KMS-11 (cell line): ENCODE data around the gene LRRC63.
"Not testable (repeated sequence)": the region's sequence is repeated elsewhere in the genome, so short reads cannot be mapped to it uniquely, and the experiment has no call there.

Source experiments
- H2AFZ ChIP-seq: fragments of 200-600 bp; sonication (generic); 2 replicates; pipeline ENCODE4 v1.6.1; 2016; ENCODE audit warnings: antibody characterized with exemption, mixed run types, low read depth
- H3K27ac ChIP-seq: fragments of 200-600 bp; sonication (generic); 2 replicates; pipeline ENCODE4 v1.6.1; 2016; ENCODE audit warnings: mild to moderate bottlenecking, mixed run types
- H3K27me3 ChIP-seq: fragments of 200-600 bp; sonication (generic); 2 replicates; pipeline ENCODE4 v1.6.1; 2017; ENCODE audit warnings: mild to moderate bottlenecking, low read depth, mixed run types, moderate library complexity; ENCODE audit not compliant: insufficient read depth
- H3K36me3 ChIP-seq: fragments of 200-600 bp; sonication (generic); 2 replicates; pipeline ENCODE4 v1.6.1; 2017; ENCODE audit warnings: mild to moderate bottlenecking, mixed run types; ENCODE audit not compliant: insufficient read depth
- H3K4me1 ChIP-seq: fragments of 200-600 bp; sonication (generic); 2 replicates; pipeline ENCODE4 v1.6.1; 2016; ENCODE audit warnings: mild to moderate bottlenecking, low read depth, mixed run types; ENCODE audit not compliant: poor library complexity, severe bottlenecking
- H3K4me2 ChIP-seq: fragments of 200-600 bp; sonication (generic); 2 replicates; pipeline ENCODE4 v1.7.0; 2016; ENCODE audit warnings: mild to moderate bottlenecking, mixed run types
- H3K4me3 ChIP-seq: fragments of 200-600 bp; sonication (generic); IDR thresholded peaks from 2 replicates; pipeline ENCODE4 v1.6.1; 2017; ENCODE audit warnings: low read depth, low read length, mixed read lengths; ENCODE audit not compliant: insufficient read depth
- H3K79me2 ChIP-seq: fragments of 200-600 bp; sonication (generic); 2 replicates; pipeline ENCODE4 v1.6.1; 2016; ENCODE audit warnings: low read depth, mixed run types; ENCODE audit not compliant: insufficient read depth
- H3K9ac ChIP-seq: fragments of 200-600 bp; sonication (generic); 2 replicates; pipeline ENCODE4 v1.6.1; 2016; ENCODE audit warnings: mild to moderate bottlenecking, mixed run types
- H4K20me1 ChIP-seq: fragments of 200-600 bp; sonication (generic); 2 replicates; pipeline ENCODE4 v1.6.1; 2016; ENCODE audit warnings: mild to moderate bottlenecking, mixed run types; ENCODE audit not compliant: insufficient read depth
- CTCF ChIP-seq: fragments of 200-600 bp; sonication (generic); conservative IDR thresholded peaks from 2 replicates; pipeline ENCODE4 v1.6.1; 2017; ENCODE audit warnings: low read depth, mild to moderate bottlenecking, antibody characterized with exemption, low read length, moderate library complexity, mixed read lengths

The LRRC63 gene

GRCh38 chr13:46211483-46212351 is at the start of gene LRRC63:
Gene LRRC63, plus strand, starts transcription at chr13:46211928. Its CDS starts 1,107 bp downstream, at chr13:46213035.
- Histone ChIP-seq H3K4me2 (peak within 1 kb of the TSS; percentile 93), H3K36me3 (no peaks in the 10 kb centered on the region), H4K20me1 (no peaks in the 10 kb centered on the region), H3K9ac (peak within 1 kb of the TSS; percentile 72; the same call in 1 of the 2 replicates), H3K79me2 (no peaks in the 10 kb centered on the region), H3K4me1 (peaks cover 16% of the 10 kb centered on the region), H3K27ac (peak within 1 kb of the TSS; percentile 76), H2AFZ (peak within 1 kb of the TSS; percentile 96), H3K4me3 (no peak within 1 kb of the TSS), H3K27me3 (no peaks in the 10 kb centered on the region)
- no peak for TF ChIP-seq CTCF

- H3K36me3 ChIP-seq, H3K27me3 ChIP-seq, H3K4me3 ChIP-seq, H3K4me2 ChIP-seq, H4K20me1 ChIP-seq, H3K79me2 ChIP-seq, H3K9ac ChIP-seq, H3K27ac ChIP-seq, H2AFZ ChIP-seq: not testable (repeated sequence)
- H3K4me1 ChIP-seq, result peaks cover 39% of the 10 kb centered on the region
Observed at GRCh38 chr13:46162741-46163140, 49.0 kb upstream of the LRRC63 start.

GRCh38 chr13:46164661-46165060 is 47.1 kb upstream of the LRRC63 start:
- no peak overlapping the region for H3K9ac ChIP-seq
- no peak overlapping the region for H3K27ac ChIP-seq
- peaks cover 39% of the 10 kb centered on the region for H3K4me1 ChIP-seq

GRCh38 chr13:46165485-46166223 is 46.1 kb upstream of the LRRC63 start:
- Histone ChIP-seq H3K4me2 (peak overlapping the region; percentile 39), H3K27me3 (0 out of 2 replicates have a peak, but pooled peaks cover 4% of the 10 kb centered on the region), H3K4me3 (no peak overlapping the region), H4K20me1 (no peaks in the 10 kb centered on the region), H2AFZ (no peak overlapping the region), H3K36me3 (no peaks in the 10 kb centered on the region), H3K4me1 (peaks cover 39% of the 10 kb centered on the region), H3K27ac (peak overlapping the region; percentile 49; the same call in 1 of the 2 replicates), H3K79me2 (no peaks in the 10 kb centered on the region), H3K9ac (no peak overlapping the region)
- TF ChIP-seq CTCF, result no peak

More at GRCh38 chr13:46164661-46165060, 47.1 kb upstream of the LRRC63 start:
- H2AFZ ChIP-seq, result no peak overlapping the region
- 0 out of 2 replicates have a peak, but pooled peaks cover 4% of the 10 kb centered on the region for H3K27me3 ChIP-seq
- no peak for TF ChIP-seq CTCF
- no peak overlapping the region for H3K4me3 ChIP-seq
- no peaks in the 10 kb centered on the region for H3K36me3 ChIP-seq
- H3K79me2 ChIP-seq, result no peaks in the 10 kb centered on the region
- peak overlapping the region; percentile 39; the same call in 1 of the 2 replicates for H3K4me2 ChIP-seq
- no peaks in the 10 kb centered on the region for H4K20me1 ChIP-seq
